ENCODE data around the gene TPK1.
A peak's percentile ranks its signal among the peaks of the same experiment; 100 is the strongest.

TPK1 gene

GRCh38 chr7:144835652-144836544 lies at the start of gene TPK1:
TPK1 (minus strand) TSS chr7:144836053; CDS start chr7:144835602, 451 bp downstream.
- DNase-seq (ENCODE audit: low read depth in 1 of 2, low spot score in 1 of 2), result peak; percentile 76 to 85

- no peak for DNase-seq (ENCODE audit: low read depth in 1 of 2, low spot score in 1 of 2)
These were observed 49.6 kb upstream of the TPK1 start for GRCh38 chr7:144885478-144885877.

DNA sequence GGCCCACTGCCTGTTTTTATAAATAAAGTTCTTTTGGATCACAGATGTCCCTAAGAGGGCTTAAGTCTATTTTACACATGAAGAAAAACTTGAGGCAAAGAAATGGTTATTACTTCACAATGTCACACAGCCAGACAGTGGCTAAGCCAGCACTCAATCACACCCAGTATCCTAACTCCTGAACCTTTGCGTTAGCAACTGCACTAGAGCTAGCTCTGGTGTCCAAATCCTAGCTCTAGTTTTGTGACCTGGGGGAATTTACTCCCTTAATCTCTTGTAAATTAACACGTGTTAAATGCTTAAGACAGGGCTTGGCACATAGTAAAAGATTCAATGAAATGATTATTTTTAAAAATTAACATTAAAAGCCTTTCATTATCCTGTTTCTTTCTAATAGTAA lies 49.0 kb upstream of the TPK1 start:
- no peak for DNase-seq (ENCODE audit: low read depth in 1 of 2, low spot score in 1 of 2)

DNA sequence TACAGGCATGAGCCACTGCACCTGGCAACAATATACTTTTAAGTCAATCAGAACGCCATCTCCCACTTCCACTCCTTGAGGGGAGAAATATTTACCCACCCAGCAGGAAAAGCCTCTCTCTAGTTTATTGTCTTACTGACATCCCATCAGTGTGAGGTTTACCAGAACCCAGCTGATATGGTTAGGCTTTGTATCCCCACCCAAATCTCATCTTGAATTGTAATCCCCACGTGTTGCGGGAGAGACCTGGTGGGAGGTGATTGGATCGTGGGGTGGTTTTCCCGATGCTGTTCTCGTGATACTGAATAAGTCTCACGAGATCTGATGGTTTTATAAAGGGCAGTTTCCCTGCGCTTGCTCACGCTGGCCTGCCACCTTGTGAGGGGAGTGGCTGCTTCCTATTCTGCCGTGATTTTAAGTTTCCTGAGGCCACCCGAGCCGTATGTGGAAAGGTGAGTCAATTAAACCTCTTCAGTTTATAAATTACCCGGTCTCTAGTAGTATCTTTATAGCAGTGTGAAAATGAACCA lies 37.5 kb upstream of the TPK1 start:
- DNase-seq (ENCODE audit: low read depth in 1 of 2, low spot score in 1 of 2), result no peak

GRCh38 chr7:144869082-144869481 lies 33.2 kb upstream of the TPK1 start:
- DNase-seq (ENCODE audit: low read depth in 1 of 2, low spot score in 1 of 2), result no peak

- DNase-seq (ENCODE audit: low read depth in 1 of 2, low spot score in 1 of 2), result no peak
These were observed 30.3 kb upstream of the TPK1 start for GRCh38 chr7:144866189-144866588.

- no peak for DNase-seq (ENCODE audit: low read depth in 1 of 2, low spot score in 1 of 2)
These were observed 27.4 kb upstream of the TPK1 start for GRCh38 chr7:144863320-144863647.

DNA sequence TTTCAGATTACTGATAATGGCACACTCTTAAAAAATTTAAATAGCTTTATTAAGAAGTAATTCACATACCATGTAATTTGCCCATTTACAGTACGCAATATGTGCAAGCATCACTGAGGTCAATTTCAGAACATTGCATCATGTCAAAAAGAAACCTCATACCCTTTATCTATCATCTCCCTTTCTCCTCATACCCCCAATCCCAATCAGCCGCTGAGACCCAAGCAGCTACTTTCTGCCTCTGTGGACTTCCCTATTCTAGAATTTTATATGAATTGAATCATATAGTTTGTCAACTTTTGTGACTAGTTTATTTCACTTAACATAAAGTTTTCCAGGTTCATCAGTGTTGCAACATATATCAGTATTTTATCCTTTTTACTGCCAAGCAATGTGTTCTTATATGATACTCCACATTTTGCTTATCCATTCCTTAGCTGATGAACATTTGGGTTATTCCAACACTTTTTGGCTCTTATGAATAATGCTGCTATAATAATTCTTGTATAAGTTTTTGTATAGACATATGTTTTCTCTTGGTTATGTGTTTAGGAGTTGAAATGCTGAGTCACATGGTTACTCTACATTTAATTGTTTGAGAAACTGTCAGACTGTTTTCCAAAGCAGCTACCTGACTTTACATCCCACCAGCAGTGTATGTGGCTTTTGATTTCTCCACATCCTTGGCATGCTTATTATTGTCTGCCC lies 26.9 kb upstream of the TPK1 start:
- DNase-seq (ENCODE audit: low read depth in 1 of 2, low spot score in 1 of 2), result no peak

GRCh38 chr7:144859739-144860138 lies 23.9 kb upstream of the TPK1 start:
- no peak for DNase-seq (ENCODE audit: low read depth in 1 of 2, low spot score in 1 of 2)

DNA sequence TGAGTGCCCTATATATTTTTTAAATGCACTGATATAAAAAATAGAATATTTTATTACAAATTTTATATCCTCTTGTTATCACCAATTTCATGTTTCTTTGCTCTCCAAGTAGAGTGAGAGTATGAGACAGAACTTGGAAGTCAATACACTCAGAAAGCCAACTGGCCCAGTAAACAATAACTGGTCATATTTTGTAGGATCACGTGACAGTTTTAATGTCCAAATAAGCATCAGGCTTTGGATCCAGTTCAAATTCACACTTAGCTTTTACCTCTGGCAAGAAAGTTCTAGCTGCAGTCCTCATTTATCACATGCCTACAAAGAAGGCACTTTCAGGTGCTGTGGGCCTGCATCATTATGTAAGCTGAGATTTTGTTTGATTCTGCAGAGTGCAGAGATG lies 21.6 kb upstream of the TPK1 start:
- no peak for DNase-seq (ENCODE audit: low read depth in 1 of 2, low spot score in 1 of 2)

DNA sequence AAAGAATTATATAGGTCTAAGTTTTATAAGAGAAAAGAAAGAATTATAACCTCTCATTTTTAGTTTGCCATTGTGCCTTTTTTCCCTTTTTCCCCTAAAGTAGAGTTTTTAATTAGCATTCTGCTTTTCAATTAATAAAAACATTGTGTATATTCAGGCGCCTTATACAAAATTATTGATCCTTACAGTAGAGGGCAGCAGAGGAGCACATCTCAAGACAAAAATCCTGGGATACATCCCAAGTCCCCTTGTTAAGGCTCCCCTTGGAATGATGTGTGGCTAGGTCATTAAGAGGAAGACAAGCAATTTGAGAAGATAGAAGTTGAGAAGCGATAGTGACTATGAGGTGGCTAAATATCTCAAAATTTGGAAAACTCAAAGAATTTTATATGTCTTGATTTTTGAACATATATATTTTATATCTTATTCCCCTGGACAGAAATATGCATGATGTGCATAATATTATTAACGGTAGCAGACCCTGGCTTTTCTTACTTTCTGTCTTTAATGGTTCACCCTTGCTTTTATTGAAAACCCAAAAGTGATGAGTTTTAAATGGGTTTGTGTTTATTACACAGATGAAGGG lies 19.1 kb upstream of the TPK1 start:
- DNase-seq (ENCODE audit: low read depth in 1 of 2, low spot score in 1 of 2), result no peak

GRCh38 chr7:144853542-144853941 lies 17.7 kb upstream of the TPK1 start:
- no peak for DNase-seq (ENCODE audit: low read depth in 1 of 2, low spot score in 1 of 2)

GRCh38 chr7:144848078-144848477 lies 12.2 kb upstream of the TPK1 start:
- DNase-seq (ENCODE audit: low read depth in 1 of 2, low spot score in 1 of 2), result no peak

DNA sequence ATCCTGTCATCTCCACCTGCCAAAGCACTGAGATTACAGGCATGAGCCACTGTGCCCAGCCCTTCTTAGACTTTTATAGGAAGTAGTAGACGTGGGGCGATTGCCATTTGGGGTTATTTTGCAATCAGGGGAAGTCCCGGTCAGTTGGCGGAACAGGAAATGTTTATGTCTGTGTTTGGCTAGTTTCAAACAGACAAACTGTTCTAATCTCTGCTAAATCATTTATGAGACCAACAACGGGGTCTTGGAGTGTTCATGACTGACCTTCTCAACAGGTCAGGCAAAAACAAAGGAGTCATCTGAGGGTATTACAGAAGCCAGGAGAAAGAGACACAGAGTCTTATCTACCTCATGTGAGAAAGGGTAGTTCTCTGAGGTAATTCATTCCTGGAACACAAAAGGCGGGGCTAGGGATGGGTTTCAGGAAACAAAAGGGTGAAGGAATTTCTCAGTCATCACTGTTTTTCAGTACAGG lies 6.6 kb upstream of the TPK1 start:
- no peak for DNase-seq (ENCODE audit: low read depth in 1 of 2, low spot score in 1 of 2)

DNA sequence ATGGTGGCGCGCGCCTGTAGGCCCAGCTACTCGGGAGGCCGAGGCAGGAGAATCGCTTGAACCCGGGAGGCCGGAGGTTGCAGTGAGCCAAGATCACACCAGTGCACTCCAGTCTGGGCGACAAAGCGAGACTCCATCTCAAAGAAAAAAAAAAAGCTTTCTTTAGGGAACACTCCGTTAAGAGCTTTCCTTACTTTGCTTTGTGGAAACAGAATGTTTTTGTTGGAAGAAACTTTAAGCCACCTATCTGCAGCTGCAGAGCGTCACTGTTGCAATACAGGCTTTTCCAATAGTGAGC lies 641 bp upstream of the TPK1 start:
- DNase-seq (ENCODE audit: low read depth in 1 of 2, low spot score in 1 of 2), result no peak

DNA sequence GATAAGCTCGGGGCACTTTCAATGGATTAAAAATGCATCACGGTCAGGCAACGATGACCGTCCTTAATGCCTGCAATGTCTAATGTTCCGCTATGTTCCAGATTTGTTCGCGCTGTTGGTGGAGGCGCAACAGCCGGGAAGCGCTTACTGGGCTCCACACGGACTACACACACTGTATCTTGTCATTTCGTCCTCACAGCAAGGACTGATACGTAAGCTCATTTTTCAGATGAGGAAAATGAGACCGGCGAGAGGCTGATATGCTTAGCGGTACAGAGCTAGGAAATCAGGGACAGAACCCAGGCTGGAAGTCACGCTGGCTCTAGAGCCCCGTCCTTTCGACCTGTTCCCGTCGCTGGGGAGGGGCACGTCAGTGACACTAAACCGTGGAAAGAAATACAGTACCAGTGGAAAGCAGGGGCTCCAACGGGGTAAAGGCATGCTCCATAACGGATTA lies 670 bp downstream of the TPK1 start:
- DNase-seq (ENCODE audit: low read depth in 1 of 2, low spot score in 1 of 2), result peak; percentile 5 to 32

DNA sequence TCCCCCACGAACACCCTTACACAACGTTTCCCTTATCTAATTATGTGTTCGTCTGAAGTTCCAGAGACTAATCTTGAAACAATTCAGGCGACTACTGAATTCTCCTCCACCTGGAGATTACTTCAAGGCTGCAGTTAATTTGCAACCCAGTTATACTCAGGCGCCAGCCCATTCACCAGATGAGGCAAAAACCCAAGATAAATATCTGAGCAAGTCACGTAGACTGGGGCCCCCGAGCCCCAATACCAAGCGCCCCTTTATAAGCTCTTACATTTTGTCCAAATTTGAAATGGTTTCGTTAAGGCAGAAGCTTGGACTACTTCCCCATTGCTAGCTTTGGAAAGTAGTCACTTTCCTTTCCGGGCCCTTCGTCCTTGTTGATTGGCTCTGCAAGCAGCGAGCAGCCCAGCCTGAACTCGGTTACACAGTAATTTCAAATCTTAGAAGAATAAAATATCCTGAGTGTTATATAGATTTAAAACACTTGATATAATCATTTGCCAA lies 1.2 kb downstream of the TPK1 start:
- DNase-seq (ENCODE audit: low read depth in 1 of 2, low spot score in 1 of 2), result no peak

DNA sequence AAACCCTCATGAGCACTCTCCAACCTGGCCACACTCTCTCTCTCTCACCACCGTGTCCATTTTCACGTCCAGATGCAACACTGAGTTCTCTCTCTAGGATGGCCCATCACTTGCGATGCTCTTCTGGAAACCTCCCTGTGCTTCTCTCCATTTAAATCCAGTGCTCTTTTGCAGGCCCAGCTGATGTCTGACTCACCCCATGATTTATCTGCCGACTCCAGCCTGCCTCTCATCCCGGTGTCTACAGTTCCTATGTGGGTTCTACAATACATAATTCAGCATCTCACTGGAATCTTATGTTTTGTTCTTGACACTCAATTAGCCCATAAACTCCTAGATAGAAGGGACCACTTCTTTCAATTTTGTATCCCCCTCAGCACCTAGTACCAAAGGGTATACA lies 5.0 kb downstream of the TPK1 start:
- DNase-seq (ENCODE audit: low read depth in 1 of 2, low spot score in 1 of 2), result no peak

GRCh38 chr7:144830024-144830785 lies 5.6 kb downstream of the TPK1 start:
- DNase-seq (ENCODE audit: low read depth in 1 of 2, low spot score in 1 of 2), result no peak

DNA sequence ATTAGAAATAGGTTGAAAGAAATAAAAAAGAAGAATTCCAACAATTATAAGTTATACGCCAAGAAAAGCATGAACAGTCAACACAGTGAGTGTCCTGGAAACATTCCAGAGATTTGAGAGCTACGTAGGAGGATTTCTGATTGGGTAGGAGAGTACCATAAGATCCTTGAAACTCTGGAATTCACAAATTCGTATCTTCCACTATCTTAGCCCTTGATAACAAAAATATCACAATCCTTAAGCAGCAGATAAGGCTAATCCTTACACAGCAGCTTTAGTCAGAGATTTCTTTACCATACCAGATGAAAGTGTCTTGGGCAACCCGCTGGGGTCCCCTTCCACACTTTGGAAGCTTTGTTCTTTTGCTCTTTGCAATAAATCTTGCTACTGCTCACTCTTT lies 8.2 kb downstream of the TPK1 start:
- DNase-seq (ENCODE audit: low read depth in 1 of 2, low spot score in 1 of 2), result no peak

- no peak for DNase-seq (ENCODE audit: low read depth in 1 of 2, low spot score in 1 of 2)
These were observed 9.6 kb downstream of the TPK1 start for GRCh38 chr7:144826208-144826607.
